Erythroblast (primary cell): ENCODE measurements around the gene TRAF7.
A peak's percentile ranks its signal among the peaks of the same experiment; 100 is the strongest.

ENCODE experiments used
- DNase-seq, 2 experiments: peaks; one replicate each; lab custom pipeline; 2025; lab: John Stamatoyannopoulos, UW
- GATA1 ChIP-seq: IDR thresholded peaks from 2 replicates; pipeline ENCODE4 v1.6.1; 2011; ENCODE audit warnings: low read depth, mild to moderate bottlenecking, control low read depth, low read length, moderate library complexity
- POLR2A ChIP-seq: IDR thresholded peaks from 2 replicates; pipeline ENCODE4 v1.6.1; 2011; ENCODE audit warnings: mild to moderate bottlenecking, low read length

The TRAF7 gene

DNA sequence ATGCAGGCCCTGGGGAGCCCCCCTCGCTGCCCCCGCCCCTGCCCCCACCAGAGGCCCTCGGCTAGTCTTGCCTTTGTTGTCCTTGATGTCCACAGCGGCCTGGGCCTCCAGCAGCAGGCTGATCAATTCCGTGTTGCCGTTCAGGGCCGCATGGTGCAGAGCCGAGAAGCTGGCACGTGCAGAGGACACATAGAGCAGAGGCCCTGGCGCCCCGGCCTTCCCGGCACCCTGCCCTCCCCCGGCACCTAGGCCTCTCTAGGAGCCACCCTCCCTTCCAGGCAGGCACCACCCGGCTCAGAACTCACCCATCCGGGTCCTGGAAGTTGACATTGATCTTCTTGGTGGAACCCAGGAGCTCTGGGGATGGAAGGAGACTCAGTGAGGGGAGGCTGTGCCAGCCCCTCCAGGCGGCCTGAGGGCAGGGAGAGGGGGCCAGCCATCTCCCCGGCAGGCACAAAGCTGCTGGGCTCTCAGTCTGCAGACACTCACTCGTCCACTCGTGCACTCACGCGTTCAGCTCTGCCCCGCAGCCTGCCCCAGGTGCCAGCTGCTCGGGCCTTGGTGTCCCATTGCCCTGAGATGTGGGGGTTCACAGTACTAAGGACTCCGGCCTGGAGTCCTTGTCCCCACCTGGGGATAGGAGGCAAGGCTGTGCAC is 34.5 kb downstream of the TRAF7 start:
- TF ChIP-seq POLR2A (no peak), GATA1 (no peak)
- no peak for DNase-seq

DNA sequence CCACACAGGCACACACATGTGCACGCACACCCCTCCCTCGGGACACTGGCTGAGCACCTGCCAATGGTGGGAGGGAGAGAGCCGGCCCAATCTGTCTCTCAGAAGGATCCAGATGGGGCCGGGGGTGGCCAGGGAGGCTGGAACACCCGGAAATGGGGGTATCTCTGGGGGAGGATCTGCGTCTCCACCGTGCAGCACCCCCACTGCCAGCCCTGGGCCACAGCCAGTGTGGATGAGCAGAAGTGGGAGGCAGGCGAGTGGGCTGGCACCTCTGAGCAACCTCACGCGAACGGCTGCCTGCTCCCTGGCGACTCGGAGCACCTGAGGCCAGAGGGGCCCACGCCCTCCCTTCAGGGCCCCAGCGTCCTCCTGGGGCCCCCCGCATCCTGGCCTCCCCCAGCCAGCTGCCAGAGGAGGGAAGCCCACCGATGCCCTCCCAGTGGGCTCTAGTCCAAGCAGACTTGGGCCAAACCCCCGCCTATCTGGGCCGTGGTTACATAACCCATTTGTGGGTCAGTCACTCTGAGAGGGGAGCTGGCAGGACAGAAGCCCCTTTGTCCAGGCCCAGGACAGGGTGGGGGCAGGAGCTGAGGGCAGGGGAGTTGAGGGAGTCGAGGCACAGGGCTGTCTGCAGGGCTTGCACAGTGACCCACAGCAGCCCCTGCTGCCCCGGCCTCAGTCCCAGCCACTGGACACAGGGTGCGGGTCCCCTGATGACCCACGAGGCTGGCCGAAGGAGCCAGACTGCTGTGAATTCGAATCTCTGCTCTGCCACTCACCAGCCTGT is 35.3 kb downstream of the TRAF7 start:
- DNase-seq: no peak
- TF ChIP-seq GATA1 (no peak), POLR2A (no peak)

DNA sequence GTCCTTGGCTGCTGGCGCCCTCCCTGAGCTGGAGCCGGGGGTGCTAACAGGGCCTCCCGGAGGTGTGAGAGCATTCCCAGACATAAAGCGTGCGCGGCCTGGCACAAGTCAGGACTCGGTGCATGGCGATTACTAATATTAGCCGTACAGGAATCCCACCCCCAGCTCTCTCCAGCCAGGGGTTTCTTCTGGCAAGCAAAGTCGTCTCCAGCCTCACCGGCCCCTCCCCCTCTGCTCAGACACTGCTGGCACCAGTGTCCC is 35.8 kb downstream of the TRAF7 start:
- TF ChIP-seq POLR2A (no peak), GATA1 (no peak)
- no peak for DNase-seq

DNA sequence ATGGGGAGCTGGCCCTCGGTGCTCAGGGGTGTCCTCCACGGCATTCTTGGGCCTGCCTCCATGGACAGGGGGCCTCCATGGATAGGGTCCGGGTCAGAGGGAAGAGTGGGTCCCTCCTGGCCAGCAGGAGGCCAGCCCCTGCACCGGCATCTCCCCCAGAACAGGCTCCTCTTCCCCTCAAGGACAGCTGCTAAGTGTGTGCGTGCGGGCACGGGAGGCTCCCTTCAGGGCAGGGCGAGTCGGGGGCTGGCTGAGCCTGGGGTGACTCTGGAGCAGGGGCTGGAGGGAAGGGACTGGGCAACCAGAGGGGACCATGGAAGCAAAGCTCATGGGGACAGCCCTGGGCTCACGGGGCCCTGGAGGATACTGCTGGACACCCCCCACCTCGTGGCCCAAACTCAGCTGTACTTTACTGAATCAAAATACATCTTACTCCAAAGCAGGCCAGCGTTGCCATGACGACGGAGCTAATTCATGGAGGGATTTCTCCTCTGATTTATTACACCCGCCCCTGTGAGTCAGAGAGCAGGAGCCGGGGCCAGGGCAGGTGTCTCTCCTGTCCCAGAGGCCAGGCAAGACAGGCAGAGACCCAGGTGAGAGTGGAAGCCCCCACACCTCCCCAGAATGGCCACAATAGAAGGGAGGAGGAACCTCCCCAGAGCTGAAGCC is 38.7 kb downstream of the TRAF7 start:
- TF ChIP-seq POLR2A (no peak), GATA1 (no peak)
- peak in 1 of 2 experiments; percentile 30 for DNase-seq

DNA sequence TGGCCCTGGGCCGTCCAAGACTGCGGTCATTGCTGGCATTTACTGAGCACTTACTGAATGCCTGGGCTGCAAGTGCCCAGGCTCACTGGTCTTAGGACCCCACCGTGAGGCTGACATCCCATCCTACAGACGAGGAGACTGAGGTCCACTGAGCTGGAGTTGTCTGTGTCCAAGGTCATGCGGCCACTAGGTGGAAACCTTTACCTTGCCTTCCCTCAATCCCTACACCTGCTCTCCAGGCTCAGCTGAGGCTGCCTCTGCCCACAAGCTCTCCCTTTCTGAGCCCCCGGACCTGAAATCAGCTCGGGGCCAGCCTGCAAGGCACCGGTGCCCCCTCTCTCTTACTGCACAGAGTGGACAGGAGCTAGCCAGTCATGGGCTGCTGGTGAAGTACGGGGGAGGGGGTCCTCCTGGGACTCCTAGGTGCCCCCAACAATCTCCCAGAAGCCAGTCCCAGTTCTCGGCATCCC is 39.3 kb downstream of the TRAF7 start:
- DNase-seq: peak; percentile 59 to 74
- TF ChIP-seq POLR2A (no peak), GATA1 (no peak)

DNA sequence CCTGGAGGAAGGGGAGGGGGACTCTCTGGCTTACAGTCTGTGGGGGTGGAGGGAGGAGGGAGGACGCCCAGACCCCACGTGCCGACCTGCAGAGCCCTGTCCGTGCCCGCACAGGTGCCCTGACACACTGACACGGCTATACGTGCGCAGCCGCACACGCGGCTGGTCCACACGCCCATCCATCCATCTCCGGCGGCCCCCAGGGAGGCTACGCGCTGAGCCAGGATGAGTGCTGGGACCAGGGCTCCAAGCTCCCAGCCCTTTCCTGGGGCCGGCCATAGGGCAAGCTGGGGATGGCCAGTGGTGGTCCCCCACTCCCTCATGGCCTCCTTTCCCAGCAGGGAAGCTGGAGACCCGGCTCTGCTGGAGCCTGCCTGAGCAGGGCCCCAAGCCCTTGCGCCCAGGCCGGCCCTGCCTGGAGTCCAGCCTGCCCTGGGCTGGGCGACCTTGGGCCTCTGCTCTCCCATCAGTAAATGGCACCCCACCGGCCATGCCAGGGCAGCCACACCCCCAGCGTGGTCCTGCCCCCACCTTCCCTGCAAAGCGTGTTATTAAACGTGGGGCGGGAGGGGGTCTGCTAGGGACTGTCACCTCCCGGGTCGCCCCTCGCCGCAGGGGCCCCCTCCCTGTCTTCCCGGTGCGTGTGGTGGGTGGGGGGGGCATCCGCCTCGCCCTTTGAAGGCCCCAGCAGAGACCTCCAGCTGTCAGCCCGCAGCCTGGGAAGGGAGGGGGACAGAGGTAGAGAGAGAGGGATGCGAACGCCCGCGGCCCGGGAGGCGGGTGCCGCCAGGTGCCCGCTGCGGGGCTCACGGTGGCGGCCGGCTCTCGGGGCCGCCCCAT is 40.0 kb downstream of the TRAF7 start:
- TF ChIP-seq POLR2A (no peak), GATA1 (no peak)

DNA sequence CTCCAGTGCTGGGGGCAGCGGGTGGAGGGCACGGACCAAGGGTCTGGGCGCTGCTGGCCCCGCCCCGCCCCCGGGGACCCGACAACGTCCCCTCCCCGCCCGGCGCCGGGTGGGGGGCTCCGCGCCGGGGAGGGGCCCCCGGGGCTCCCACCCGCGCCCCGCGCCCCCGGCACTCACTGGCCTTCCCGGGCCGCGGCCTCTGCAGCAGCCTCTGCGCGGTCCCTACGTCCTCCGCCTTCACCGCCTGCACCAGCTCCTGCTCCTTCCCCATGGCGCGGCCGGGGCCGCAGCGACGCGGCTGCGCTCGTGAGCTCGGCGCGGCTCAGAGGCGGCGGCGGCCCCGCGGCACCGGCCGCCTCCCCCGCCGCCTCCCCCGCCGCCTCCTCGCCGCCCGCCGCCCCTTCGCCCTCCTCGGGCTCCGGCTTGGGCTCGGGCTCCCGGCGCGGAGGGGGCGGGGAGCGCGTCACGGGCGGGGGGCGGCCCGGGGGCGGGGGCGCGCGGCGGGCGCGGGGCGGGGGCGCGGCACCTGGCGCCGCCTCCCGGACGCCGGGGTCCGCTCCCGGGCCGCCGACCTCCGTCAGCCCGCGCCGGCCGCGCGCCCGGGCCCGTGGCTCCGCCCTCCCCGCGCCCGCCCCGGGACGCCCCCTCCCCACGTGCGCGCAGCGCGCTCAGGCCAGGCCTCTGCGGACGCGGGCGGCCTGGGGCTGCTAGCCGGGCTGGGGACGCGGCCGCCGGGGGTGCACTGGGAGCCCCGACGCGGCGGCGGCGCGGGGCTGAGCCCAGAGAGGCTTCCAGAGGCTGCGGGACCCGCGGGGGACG is 40.8 kb downstream of the TRAF7 start, which contains the start of gene CASKIN1:
CASKIN1 (minus strand) TSS at position 444 of the 819 bp plus-strand sequence; CDS start at position 271, 173 bp downstream.
- DNase-seq: no peak
- TF ChIP-seq GATA1: no peak
- no peak for TF ChIP-seq POLR2A

More for the DNA sequence above, 40.0 kb downstream of the TRAF7 start:
- DNase-seq: no peak

DNA sequence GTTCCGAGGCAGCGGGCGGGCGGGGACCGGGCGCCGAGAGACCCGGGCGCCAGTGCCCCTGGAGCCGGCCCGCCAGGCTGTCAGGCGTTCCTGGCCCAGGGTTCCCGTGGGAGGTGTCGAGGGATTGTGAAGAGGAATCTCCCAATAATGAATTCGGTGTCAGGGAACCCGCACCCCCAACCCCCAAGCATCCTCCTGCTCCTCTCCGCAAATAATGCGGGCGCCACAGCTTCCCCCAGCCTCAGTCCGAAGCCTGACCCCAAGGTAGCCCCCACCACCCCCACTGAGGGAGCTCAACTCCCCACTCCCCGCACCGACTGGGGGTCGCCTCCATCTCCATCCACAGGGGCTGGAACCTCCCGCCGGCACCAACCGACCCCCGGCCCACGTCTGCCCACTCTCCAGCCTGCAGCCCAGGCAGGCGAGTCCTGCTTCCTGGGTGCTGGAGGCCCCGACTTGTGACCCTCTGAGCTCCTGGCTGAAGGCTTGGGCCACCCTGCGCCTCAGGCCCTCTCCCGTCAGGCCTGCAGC is 41.5 kb downstream of the TRAF7 start:
- TF ChIP-seq POLR2A (no peak), GATA1 (no peak)
- no peak for DNase-seq

DNA sequence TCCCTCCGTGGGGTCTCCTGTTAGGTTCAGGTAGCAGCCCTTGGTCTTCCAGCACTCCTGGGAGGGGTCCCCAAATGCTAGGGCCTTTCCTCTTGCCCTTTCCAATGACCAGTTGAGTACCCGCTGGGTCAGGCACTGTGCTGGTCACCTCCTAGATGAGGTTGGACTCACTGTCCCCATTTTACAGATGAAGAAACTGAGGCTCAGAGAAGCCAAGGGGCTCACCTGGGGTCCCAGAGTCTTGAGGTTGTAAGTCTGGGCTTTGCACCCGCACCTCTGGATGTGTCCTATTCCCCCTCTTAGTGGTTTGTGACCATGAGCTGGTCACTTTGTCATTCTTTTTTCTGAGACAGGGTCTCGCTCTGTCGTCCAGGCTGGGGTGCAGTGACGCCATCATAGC is 42.2 kb downstream of the TRAF7 start:
- TF ChIP-seq GATA1 (no peak), POLR2A (no peak)
- no peak for DNase-seq

DNA sequence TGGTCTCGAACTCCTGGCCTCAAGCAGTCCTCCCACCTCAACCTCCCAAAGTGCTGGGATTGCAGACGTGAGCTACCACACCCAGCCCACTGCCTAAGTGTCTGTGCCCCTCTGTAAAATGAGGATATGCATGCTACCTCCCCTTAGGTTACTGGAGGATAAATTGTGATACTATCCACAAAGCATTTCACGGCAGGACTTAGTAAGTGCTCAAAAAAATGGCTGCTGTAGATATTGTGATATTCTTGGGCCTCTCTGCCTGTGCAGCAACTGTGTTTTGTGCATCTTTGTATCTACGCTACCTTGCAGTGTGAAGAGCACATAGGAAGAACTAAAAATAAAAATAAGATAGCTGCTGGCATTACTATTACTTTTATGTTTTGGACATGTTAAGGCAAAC is 42.7 kb downstream of the TRAF7 start:
- DNase-seq: no peak
- no peak for TF ChIP-seq POLR2A
- TF ChIP-seq GATA1: no peak

DNA sequence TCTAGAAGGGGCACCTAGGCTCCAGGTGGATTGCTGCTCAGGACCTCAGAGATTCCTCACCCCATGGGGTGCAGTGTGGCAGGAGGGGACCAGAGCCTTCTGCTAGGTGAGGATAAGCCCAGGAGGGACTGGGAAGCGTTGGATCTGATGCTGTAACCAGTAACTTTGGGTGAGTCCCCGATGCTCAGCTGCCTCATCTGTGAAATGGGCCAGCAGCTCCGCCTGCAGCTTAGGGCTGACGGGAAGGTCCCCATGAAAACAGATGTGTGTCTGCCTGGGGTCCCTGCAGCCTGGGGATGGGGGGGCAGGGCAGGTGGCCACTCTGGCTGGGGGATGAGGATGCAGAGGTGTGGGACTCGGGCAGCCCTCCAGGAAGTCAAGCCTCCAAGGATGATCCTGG is 43.5 kb downstream of the TRAF7 start:
- no peak for DNase-seq
- no peak for TF ChIP-seq POLR2A
- TF ChIP-seq GATA1: no peak

DNA sequence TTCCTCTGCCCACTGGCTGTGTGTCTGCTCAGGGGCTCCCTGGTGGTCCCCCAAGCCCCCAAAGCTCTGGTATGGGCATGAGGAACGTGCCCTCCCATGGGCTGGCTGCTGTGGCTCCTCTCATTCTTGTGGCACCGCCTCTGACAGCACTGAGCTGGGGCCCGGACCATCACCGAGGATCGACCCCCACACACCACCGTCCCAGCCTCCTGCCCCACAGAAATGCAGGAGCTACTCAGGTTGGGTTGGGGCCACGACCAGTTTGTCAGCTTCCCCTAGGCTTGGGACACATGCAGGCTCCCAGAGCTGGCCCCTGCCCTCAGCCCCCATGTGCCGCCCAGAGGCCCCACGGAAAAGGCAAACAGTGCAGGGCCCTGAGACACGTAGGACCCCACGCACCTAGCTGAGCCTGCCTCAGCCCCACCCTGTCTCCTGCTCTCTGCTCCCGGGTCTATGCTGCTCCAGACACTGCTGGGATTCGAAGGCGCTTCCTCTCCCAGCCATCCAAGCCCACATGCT is 44.1 kb downstream of the TRAF7 start:
- TF ChIP-seq POLR2A (no peak), GATA1 (no peak)
- no peak for DNase-seq
